GM12878 (cell line): Measurements from ENCODE around the gene UBL4A. TPM values are rescaled to one million over a fixed set of nuclear protein-coding genes. Genes with fewer than 3 reads are reported as not detected.

Experiments
- BHLHE40 ChIP-seq, 2 experiments: fragments of 450-650 bp in 1 of 2; IDR thresholded peaks; 2 replicates each; pipeline ENCODE4 v1.6.1; 2011 to 2017; ENCODE audit warnings: low read depth in 2 of 2, borderline replicate concordance in 1 of 2, improper control_type of control experiment in 1 of 2, low read length in 1 of 2, mild to moderate bottlenecking in 1 of 2
- BMI1 ChIP-seq: fragments of 450-650 bp; IDR thresholded peaks from 2 replicates; pipeline ENCODE4 v1.6.1; 2016; ENCODE audit warnings: mild to moderate bottlenecking, moderate library complexity, borderline replicate concordance
- CREB1 ChIP-seq: IDR thresholded peaks from 2 replicates; pipeline ENCODE4 v1.6.1; 2012; ENCODE audit warnings: low read depth, mild to moderate bottlenecking, inconsistent platforms
- DPF2 ChIP-seq: fragments of 450-650 bp; IDR thresholded peaks from 2 replicates; pipeline ENCODE4 v1.6.1; 2017; ENCODE audit warnings: mild to moderate bottlenecking
- EED ChIP-seq: sonication (generic); IDR thresholded peaks from 2 replicates; pipeline ENCODE4 v1.6.1; 2016; ENCODE audit warnings: antibody characterized with exemption, low read depth
- HSF1 ChIP-seq: fragments of 150-350 bp; IDR thresholded peaks from 2 replicates; pipeline ENCODE4 v1.6.1; 2014; ENCODE audit warnings: mild to moderate bottlenecking, low read depth, low read length
- IKZF1 ChIP-seq: fragments of 450-650 bp; conservative IDR thresholded peaks from 2 replicates; pipeline ENCODE4 v1.6.1; 2017; ENCODE audit warnings: antibody characterized with exemption, mild to moderate bottlenecking
- MEF2A ChIP-seq: IDR thresholded peaks from 2 replicates; pipeline ENCODE4 v1.6.1; 2011; ENCODE audit warnings: low read depth, mild to moderate bottlenecking, low read length, moderate library complexity; ENCODE audit not compliant: insufficient read depth
- MEF2B ChIP-seq: fragments of 450-650 bp; IDR thresholded peaks from 2 replicates; pipeline ENCODE4 v1.6.1; 2018; ENCODE audit warnings: mild to moderate bottlenecking, moderate library complexity; ENCODE audit not compliant: partially characterized antibody, poor library complexity, severe bottlenecking
- MLLT1 ChIP-seq: fragments of 450-650 bp; IDR thresholded peaks from 2 replicates; pipeline ENCODE4 v1.6.1; 2016; ENCODE audit warnings: mild to moderate bottlenecking
- MTA2 ChIP-seq: fragments of 450-650 bp; IDR thresholded peaks from 2 replicates; pipeline ENCODE4 v1.6.1; 2016; ENCODE audit warnings: low read depth, mild to moderate bottlenecking, moderate library complexity
- NFXL1 ChIP-seq: fragments of 450-650 bp; IDR thresholded peaks from 2 replicates; pipeline ENCODE4 v1.6.1; 2017; ENCODE audit warnings: antibody characterized with exemption, mild to moderate bottlenecking, borderline replicate concordance
- PML ChIP-seq: IDR thresholded peaks from 2 replicates; pipeline ENCODE4 v1.6.1; 2012; ENCODE audit warnings: low read length, inconsistent platforms
- SIN3A ChIP-seq: IDR thresholded peaks from 2 replicates; pipeline ENCODE4 v1.6.1; 2012; ENCODE audit warnings: low read depth, low read length, improper control_type of control experiment
- SKIL ChIP-seq: fragments of 450-650 bp; IDR thresholded peaks from 2 replicates; pipeline ENCODE4 v1.6.1; 2017; ENCODE audit warnings: mild to moderate bottlenecking, low read depth, inconsistent platforms; ENCODE audit not compliant: poor library complexity, severe bottlenecking
- SREBF1 ChIP-seq: IDR thresholded peaks from 2 replicates; pipeline ENCODE4 v1.6.1; 2012; ENCODE audit warnings: mild to moderate bottlenecking, low read length
- TBL1XR1 ChIP-seq: IDR thresholded peaks from 2 replicates; pipeline ENCODE4 v1.6.1; 2012; ENCODE audit warnings: low read depth, low read length, improper control_type of control experiment
- USF2 ChIP-seq: IDR thresholded peaks from 2 replicates; pipeline ENCODE4 v1.6.1; 2011; ENCODE audit warnings: low read depth, low read length, improper control_type of control experiment, borderline replicate concordance
- ZBTB33 ChIP-seq: fragments of 450-650 bp; IDR thresholded peaks from 2 replicates; pipeline ENCODE4 v1.6.1; 2017; ENCODE audit warnings: mild to moderate bottlenecking
- ZNF217 ChIP-seq: fragments of 450-650 bp; IDR thresholded peaks from 2 replicates; pipeline ENCODE4 v1.6.1; 2017; ENCODE audit warnings: antibody characterized with exemption, mild to moderate bottlenecking
- polyA plus RNA-seq, 11 experiments: library from polyadenylated mRNA; depleted of rRNA in 4 of 11; unstranded in 6 of 11; stranded (reverse) in 5 of 11; fragments of >200 nt; fragmentation: Nextera tagmentation in 4 of 11; fragmentation: Illumina TruSeq in 1 of 11; extraction: Ambion mirVana in 4 of 11; extraction: Trizol in 1 of 11; gene quantifications; 1 replicate in 1 of 11; 2 replicates in 10 of 11; pipeline versions ENCODE4 v1.2.1 to v1.2.3, GENCODE V29; 2011 to 2016; ENCODE audit warnings: inconsistent platforms in 2 of 11, missing spikeins in 2 of 11, low read depth in 1 of 11
- total RNA-seq, 4 experiments: library from RNA; depleted of rRNA in 3 of 4; stranded (reverse); fragments of >200 nt in 3 of 4; fragmentation: Illumina TruSeq in 1 of 4; extraction: Trizol in 1 of 4; gene quantifications; 2 replicates each; pipeline versions ENCODE4 v1.2.1 to v1.2.3, GENCODE V29; 2013 to 2021

Gene UBL4A
- total and polyA plus RNA-seq, 10 of the 15 experiments (the other 5 are each of a cell fraction or from before 2014, with no cell fraction given) = 4.2 to 49.9 (median 34.0) TPM

- TF ChIP-seq TBL1XR1 (no peak), DPF2 (peak; percentile 38; the same call in 1 of the 2 replicates), BHLHE40 (IDR thresholded peaks at IDR 0.05; ENCODE audit: borderline replicate concordance in 1 of 2, low read depth in 2 of 2, low read length in 1 of 2) (peak in 1 of 2 experiments; percentile 63; a peak in 2 of 4 replicates), CREB1 (0 out of 2 replicates have a peak, but pooled peaks have one; percentile 7), SREBF1 (no peak), IKZF1 (peak; percentile 42; the same call in 1 of the 2 replicates), MLLT1 (no peak), EED (no peak), BMI1 (no peak), SIN3A (no peak), MTA2 (no peak), ZNF217 (no peak), HSF1 (no peak), PML (no peak), NFXL1 (no peak), SKIL (no peak), USF2 (no peak), MEF2B (no peak), MEF2A (no peak), ZBTB33 (no peak)
These were observed 49.2 kb downstream of the UBL4A start, which contains the start of gene GDI1 (continued) for GRCh38 chrX:154436983-154437752.
